ENCODE measurements around the gene SPO11. TPM values are rescaled to one million over a fixed set of nuclear protein-coding genes. Genes with fewer than 3 reads are reported as not detected.

The SPO11 gene
- total RNA-seq, 1 experiment from 2014 or later = not detected

DNA sequence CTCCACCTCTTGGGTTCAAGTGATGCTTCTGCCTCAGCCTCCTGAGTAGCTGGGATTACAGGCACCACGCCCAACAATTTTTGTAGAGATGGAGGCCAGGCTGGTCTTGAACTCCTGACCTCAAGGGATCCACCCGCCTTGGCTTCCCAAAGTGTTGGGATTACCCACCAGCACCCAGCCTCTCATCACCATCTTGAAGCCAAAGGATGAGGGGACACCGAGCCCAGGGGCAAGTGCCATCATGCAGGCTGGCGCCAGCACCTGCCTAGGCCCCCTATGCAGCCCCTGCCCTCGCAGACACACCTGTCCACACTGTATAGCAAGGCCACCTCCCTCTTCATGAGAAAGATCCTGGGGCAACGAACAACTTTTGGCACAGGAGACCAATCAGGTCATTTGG lies 56.3 kb downstream of the SPO11 start:
- no peak overlapping the region for H2BK12ac ChIP-seq (ENCODE audit: insufficient read length, low read depth, low read length)

More for the DNA sequence above, 56.3 kb downstream of the SPO11 start:
- no peak overlapping the region for H3K18ac ChIP-seq (ENCODE audit: insufficient read length, low read depth, low read length)
- H3K9me3 ChIP-seq (ENCODE audit: control insufficient read depth, low read depth, low read length) = no peaks in the 10 kb centered on the region
- H2BK20ac ChIP-seq (ENCODE audit: low read depth, low read length, poor library complexity, severe bottlenecking) = no peak overlapping the region
- peaks cover 16% of the 10 kb centered on the region for H3K23me2 ChIP-seq (ENCODE audit: insufficient read length, low read depth, low read length, poor library complexity, severe bottlenecking)
- H2AFZ ChIP-seq (ENCODE audit: low read length) = no peak overlapping the region
- H3K4me1 ChIP-seq (ENCODE audit: insufficient read depth, low read length) = no peaks in the 10 kb centered on the region
- no peak overlapping the region for H3K14ac ChIP-seq (ENCODE audit: insufficient read depth, low read length)
- TF ChIP-seq, protein P1, sequence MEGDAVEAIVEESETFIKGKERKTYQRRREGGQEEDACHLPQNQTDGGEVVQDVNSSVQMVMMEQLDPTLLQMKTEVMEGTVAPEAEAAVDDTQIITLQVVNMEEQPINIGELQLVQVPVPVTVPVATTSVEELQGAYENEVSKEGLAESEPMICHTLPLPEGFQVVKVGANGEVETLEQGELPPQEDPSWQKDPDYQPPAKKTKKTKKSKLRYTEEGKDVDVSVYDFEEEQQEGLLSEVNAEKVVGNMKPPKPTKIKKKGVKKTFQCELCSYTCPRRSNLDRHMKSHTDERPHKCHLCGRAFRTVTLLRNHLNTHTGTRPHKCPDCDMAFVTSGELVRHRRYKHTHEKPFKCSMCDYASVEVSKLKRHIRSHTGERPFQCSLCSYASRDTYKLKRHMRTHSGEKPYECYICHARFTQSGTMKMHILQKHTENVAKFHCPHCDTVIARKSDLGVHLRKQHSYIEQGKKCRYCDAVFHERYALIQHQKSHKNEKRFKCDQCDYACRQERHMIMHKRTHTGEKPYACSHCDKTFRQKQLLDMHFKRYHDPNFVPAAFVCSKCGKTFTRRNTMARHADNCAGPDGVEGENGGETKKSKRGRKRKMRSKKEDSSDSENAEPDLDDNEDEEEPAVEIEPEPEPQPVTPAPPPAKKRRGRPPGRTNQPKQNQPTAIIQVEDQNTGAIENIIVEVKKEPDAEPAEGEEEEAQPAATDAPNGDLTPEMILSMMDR (conservative IDR thresholded peaks at IDR 0.05) = no peak
- H3K79me2 ChIP-seq (ENCODE audit: insufficient read depth, low read length) = no peaks in the 10 kb centered on the region
- DNase-seq = no peak
- no peaks in the 10 kb centered on the region for H3K79me1 ChIP-seq (ENCODE audit: insufficient read depth, low read depth, low read length, poor library complexity, severe bottlenecking)
- H4K8ac ChIP-seq (replicated peaks; ENCODE audit: insufficient read length, low read depth, low read length) = no peak overlapping the region
- H4K20me1 ChIP-seq (ENCODE audit: control insufficient read depth, insufficient read depth, insufficient read length) = no peaks in the 10 kb centered on the region
- H3T11ph ChIP-seq (ENCODE audit: low read length) = no peak overlapping the region
- no peak overlapping the region for H2AK5ac ChIP-seq (ENCODE audit: insufficient read length, low read length)
- H3K4me1 Mint-ChIP-seq = peaks cover 10 to 18% of the 10 kb centered on the region in 2 experiments
- peaks cover 6% of the 10 kb centered on the region for H3K27me3 Mint-ChIP-seq (ENCODE audit: low read depth)
- no peak overlapping the region for H3K4ac ChIP-seq (ENCODE audit: low read depth, low read length)
- H3K27ac ChIP-seq (ENCODE audit: insufficient read length, low read depth, low read length) = no peak overlapping the region
- no peaks in the 10 kb centered on the region for H3K9me3 Mint-ChIP-seq
- H3K4me2 ChIP-seq (ENCODE audit: insufficient read depth, insufficient read length, low read length) = no peak overlapping the region
- no peak overlapping the region for H2BK5ac ChIP-seq (ENCODE audit: insufficient read length, low read length)
- H3K23ac ChIP-seq (ENCODE audit: insufficient read length, low read depth, low read length) = no peak overlapping the region
- H3K56ac ChIP-seq (ENCODE audit: insufficient read length, low read depth, low read length) = no peak overlapping the region
- no peak overlapping the region; a peak in 1 of 5 replicates for H3K4me3 Mint-ChIP-seq
- H2BK15ac ChIP-seq (ENCODE audit: low read depth, low read length) = no peak overlapping the region
- no peak overlapping the region for H4K5ac ChIP-seq (ENCODE audit: insufficient read length, low read depth, low read length)
- H3K36me3 Mint-ChIP-seq (ENCODE audit: insufficient read depth in 1 of 3, low read depth in 3 of 3) = peaks cover 0 to under 1% (median 0%) of the 10 kb centered on the region in 3 experiments; a peak in 2 of 7 replicates
- H3K27ac Mint-ChIP-seq = no peak overlapping the region
- no CpG with 5 or more reads among the region's 6 CpGs for WGBS (ENCODE audit: extremely low coverage, insufficient read length, low lambda C conversion rate)
- H3K27me3 ChIP-seq (ENCODE audit: insufficient read depth, low read length) = no peaks in the 10 kb centered on the region
- H4K91ac ChIP-seq (ENCODE audit: insufficient read length, low read depth, low read length) = no peak overlapping the region
- no peak overlapping the region for H3K9ac ChIP-seq (ENCODE audit: extremely low read depth, insufficient read length, low read length)
- no peak overlapping the region for H2BK120ac ChIP-seq (ENCODE audit: low read depth, low read length, poor library complexity, severe bottlenecking)

All from H9 (cell line).